Liver (tissue), 9 donors: ENCODE results near the gene CEACAM21. TPM values are rescaled to one million over a fixed set of nuclear protein-coding genes. Genes with fewer than 3 reads are reported as not detected.
A peak's percentile ranks its signal among the peaks of the same experiment; 100 is the strongest.

ENCODE experiments used
- DNase-seq: peaks from one replicate; pipeline ENCODE4 v3.0.0-alpha.2; 2017; ENCODE audit warnings: low spot score
- H3K27ac ChIP-seq, 2 donors: one replicate each; pipeline ENCODE4 v1.7.0; 2013; ENCODE audit warnings: inconsistent platforms in 2 of 2, low read length in 2 of 2, control low read depth in 1 of 2, low read depth in 1 of 2, mild to moderate bottlenecking in 1 of 2
- H3K27me3 ChIP-seq, 4 donors: one replicate each; pipeline versions ENCODE4 v1.6.1 to v1.7.0; 2013; ENCODE audit warnings: low read length in 3 of 4, inconsistent platforms in 1 of 4, mild to moderate bottlenecking in 1 of 4, moderate library complexity in 1 of 4; ENCODE audit not compliant: control insufficient read depth in 4 of 4, insufficient read depth in 4 of 4
- H3K36me3 ChIP-seq, 4 donors: one replicate each; pipeline versions ENCODE4 v1.6.1 to v1.7.0; 2013; ENCODE audit warnings: low read length in 3 of 4, mild to moderate bottlenecking in 3 of 4, low read depth in 1 of 4, moderate library complexity in 1 of 4; ENCODE audit not compliant: control insufficient read depth in 4 of 4, insufficient read depth in 3 of 4
- H3K4me1 ChIP-seq, 4 donors: one replicate each; pipeline versions ENCODE4 v1.6.1 to v1.7.0; 2013; ENCODE audit warnings: low read length in 3 of 4, mild to moderate bottlenecking in 3 of 4, moderate library complexity in 1 of 4; ENCODE audit not compliant: control insufficient read depth in 4 of 4, insufficient read depth in 4 of 4
- H3K4me3 ChIP-seq, 3 donors: one replicate each; pipeline versions ENCODE4 v1.6.1 to v1.7.0; 2013; ENCODE audit warnings: low read length in 3 of 3, control low read depth in 1 of 3, low read depth in 1 of 3, mild to moderate bottlenecking in 1 of 3
- H3K9ac ChIP-seq, 2 donors: one replicate each; pipeline ENCODE4 v1.7.0; 2013; ENCODE audit warnings: low read length in 2 of 2, mild to moderate bottlenecking in 2 of 2, moderate library complexity in 2 of 2, control low read depth in 1 of 2, low read depth in 1 of 2
- H3K9me3 ChIP-seq, 4 donors: one replicate each; pipeline versions ENCODE4 v1.6.1 to v1.7.0; 2013; ENCODE audit warnings: low read length in 3 of 4; ENCODE audit not compliant: control insufficient read depth in 4 of 4
- CTCF ChIP-seq: fragments of 150-350 bp; IDR thresholded peaks from 2 replicates; pipeline ENCODE4 v1.5.1; 2017; ENCODE audit warnings: improper control_type of control experiment, low read depth, low read length; ENCODE audit not compliant: missing input control
- EGR1 ChIP-seq, 2 donors: IDR thresholded peaks; 2 replicates each; pipeline ENCODE4 v1.6.1; 2016 to 2018; ENCODE audit warnings: antibody characterized with exemption in 2 of 2, low read depth in 2 of 2
- FOXA1 ChIP-seq: IDR thresholded peaks from 2 replicates; pipeline ENCODE4 v1.6.1; 2016; ENCODE audit warnings: antibody characterized with exemption
- FOXA2 ChIP-seq: IDR thresholded peaks from 2 replicates; pipeline ENCODE4 v1.6.1; 2016; ENCODE audit warnings: antibody characterized with exemption
- GABPA ChIP-seq, 2 donors: IDR thresholded peaks in 1 of 2; conservative IDR thresholded peaks in 1 of 2; 2 replicates each; pipeline ENCODE4 v1.6.1; 2016; ENCODE audit warnings: antibody characterized with exemption in 2 of 2, mild to moderate bottlenecking in 1 of 2, moderate library complexity in 1 of 2
- HNF4A ChIP-seq, 2 donors: conservative IDR thresholded peaks; 2 replicates each; pipeline ENCODE4 v1.6.1; 2016; ENCODE audit warnings: antibody characterized with exemption in 2 of 2, mild to moderate bottlenecking in 2 of 2
- HNF4G ChIP-seq: IDR thresholded peaks from 2 replicates; pipeline ENCODE4 v1.6.1; 2016; ENCODE audit warnings: antibody characterized with exemption
- JUND ChIP-seq, 2 donors: IDR thresholded peaks; 2 replicates each; pipeline ENCODE4 v1.6.1; 2016; ENCODE audit warnings: antibody characterized with exemption in 2 of 2
- MAX ChIP-seq: IDR thresholded peaks from 2 replicates; pipeline ENCODE4 v1.6.1; 2016; ENCODE audit warnings: antibody characterized with exemption
- NR2F2 ChIP-seq: IDR thresholded peaks from 2 replicates; pipeline ENCODE4 v1.6.1; 2016; ENCODE audit warnings: antibody characterized with exemption
- RAD21 ChIP-seq, 2 donors: IDR thresholded peaks; 2 replicates each; pipeline ENCODE4 v1.6.1; 2016; ENCODE audit warnings: antibody characterized with exemption in 2 of 2, mild to moderate bottlenecking in 2 of 2
- REST ChIP-seq: IDR thresholded peaks from 2 replicates; pipeline ENCODE4 v1.6.1; 2016; ENCODE audit warnings: antibody characterized with exemption, mild to moderate bottlenecking
- RXRA ChIP-seq, 2 donors: IDR thresholded peaks; 2 replicates each; pipeline ENCODE4 v1.6.1; 2017 to 2018; ENCODE audit warnings: antibody characterized with exemption in 2 of 2, mild to moderate bottlenecking in 1 of 2
- SP1 ChIP-seq: IDR thresholded peaks from 2 replicates; pipeline ENCODE4 v1.6.1; 2018; ENCODE audit warnings: antibody characterized with exemption, mild to moderate bottlenecking
- TAF1 ChIP-seq: conservative IDR thresholded peaks from 2 replicates; pipeline ENCODE4 v1.6.1; 2016; ENCODE audit warnings: antibody characterized with exemption, mild to moderate bottlenecking
- YY1 ChIP-seq: IDR thresholded peaks from 2 replicates; pipeline ENCODE4 v1.6.1; 2016; ENCODE audit warnings: antibody characterized with exemption, mild to moderate bottlenecking
- ZBTB33 ChIP-seq: IDR thresholded peaks from 2 replicates; pipeline ENCODE4 v1.6.1; 2016; ENCODE audit warnings: antibody characterized with exemption
- WGBS: extraction: QIAGEN DNeasy Blood & Tissue Kit; methylation state at CpG from one replicate; pipeline ENCODE4 v1.1.7; 2013; 5-methylcytosine and 5-hydroxymethylcytosine counted together
- polyA plus RNA-seq, 2 donors: library from polyadenylated mRNA; stranded (reverse) in 1 of 2; unstranded in 1 of 2; fragments of 200-250 nt in 1 of 2; fragments of >200 nt in 1 of 2; fragmentation: Nextera tagmentation in 1 of 2; extraction: Ambion mirVana in 1 of 2; gene quantifications; one replicate each; pipeline versions ENCODE4 v1.2.1 to v1.2.3, GENCODE V29; 2013 to 2015
- total RNA-seq, 2 donors: library from RNA; depleted of rRNA; stranded (reverse); fragments of >200 nt; gene quantifications; one replicate each; pipeline ENCODE4 v1.2.3, GENCODE V29; 2014
- donor health status: healthy.
- donor health status: healthy.
- donor health status: healthy.
- donor health status: healthy.
- donor health status: healthy.

The CEACAM21 gene
- total and polyA plus RNA-seq, 4 donors, result 0.58 to 2.5 (median 1.8) TPM

GRCh38 chr19:41535029-41535622, 40.8 kb upstream of the CEACAM21 start:
- peaks cover 2 to 7% (median 3%) of the 10 kb centered on the region in 4 donors for H3K9me3 ChIP-seq
- H3K27ac ChIP-seq, result peak overlapping the region in 1 of 2 donors; percentile 41
- TF ChIP-seq HNF4G (no peak), REST (no peak), CTCF (no peak), JUND (IDR thresholded peaks at IDR 0.05) (no peak), TAF1 (no peak), FOXA1 (no peak), RAD21 (IDR thresholded peaks at IDR 0.05) (no peak), EGR1 (IDR thresholded peaks at IDR 0.05; ENCODE audit: low read depth in 2 of 2) (no peak), SP1 (no peak), RXRA (IDR thresholded peaks at IDR 0.05) (no peak), FOXA2 (no peak), ZBTB33 (no peak), MAX (no peak), GABPA (IDR thresholded peaks at IDR 0.05 in 1 of 2, conservative IDR thresholded peaks at IDR 0.05 in 1 of 2) (no peak), YY1 (no peak), NR2F2 (no peak), HNF4A (conservative IDR thresholded peaks at IDR 0.05) (no peak)
- no peak overlapping the region for H3K9ac ChIP-seq
- DNase-seq, result no peak
- no peak overlapping the region for H3K4me3 ChIP-seq
- no peaks in the 10 kb centered on the region for H3K36me3 ChIP-seq
- 49% methylated on average over 4 of the region's 4 CpGs for WGBS
- H3K27me3 ChIP-seq, result peaks cover 0 to 4% (median 0%) of the 10 kb centered on the region in 4 donors
- H3K4me1 ChIP-seq, result no peaks in the 10 kb centered on the region
